C4-2B (cell line): ENCODE measurements around the gene LRP2.

Experiments used
- CTCF ChIP-seq: fragments of 450-650 bp; conservative IDR thresholded peaks from 2 replicates; pipeline ENCODE4 v1.5.1; 2017; ENCODE audit warnings: mild to moderate bottlenecking
- ZFX ChIP-seq: fragments of 450-650 bp; IDR thresholded peaks from 2 replicates; pipeline ENCODE4 v1.6.1; 2017

GRCh38 chr2:169298007-169298406 lies 64.3 kb downstream of the LRP2 start:
- TF ChIP-seq CTCF (no peak), ZFX (no peak)
